CD14-positive monocyte (primary cell): ENCODE results near the gene PLIN4. TPM values are rescaled to one million over a fixed set of nuclear protein-coding genes. Genes with fewer than 3 reads are reported as not detected.

Source experiments
- DNase-seq, 3 donors: peaks; one replicate each; pipeline ENCODE4 v3.0.0-alpha.2; 2011 to 2022
- H2AFZ ChIP-seq: 2 replicates; pipeline ENCODE4 v1.6.0; 2012; ENCODE audit warnings: mild to moderate bottlenecking, low read depth, low read length, inconsistent platforms; ENCODE audit not compliant: insufficient read depth, poor library complexity, severe bottlenecking
- H3K27ac ChIP-seq, 2 donors: 1 replicate in 1 of 2; 2 replicates in 1 of 2; pipeline ENCODE4 v1.5.1; 2012 to 2013; ENCODE audit warnings: low read length in 2 of 2, control low read depth in 1 of 2, inconsistent platforms in 1 of 2, low read depth in 1 of 2, mild to moderate bottlenecking in 1 of 2
- H3K27me3 ChIP-seq, 2 donors: one replicate each; pipeline versions ENCODE4 v1.6.0 to v1.6.1; 2011 to 2013; ENCODE audit warnings: low read length in 2 of 2; ENCODE audit not compliant: control insufficient read depth in 2 of 2, insufficient read depth in 2 of 2
- H3K36me3 ChIP-seq, 2 donors: replicated peaks in 1 of 2; 1 replicate in 1 of 2; 2 replicates in 1 of 2; pipeline versions ENCODE4 v1.5.1 to v1.6.1; 2012 to 2013; ENCODE audit warnings: low read length in 2 of 2, control low read depth in 1 of 2, inconsistent platforms in 1 of 2, mild to moderate bottlenecking in 1 of 2; ENCODE audit not compliant: insufficient read depth in 2 of 2, control insufficient read depth in 1 of 2
- H3K4me1 ChIP-seq, 2 donors: 1 replicate in 1 of 2; 2 replicates in 1 of 2; pipeline versions ENCODE4 v1.5.1 to v1.6.1; 2012 to 2013; ENCODE audit warnings: low read length in 2 of 2, control low read depth in 1 of 2, inconsistent platforms in 1 of 2, mild to moderate bottlenecking in 1 of 2, moderate library complexity in 1 of 2; ENCODE audit not compliant: insufficient read depth in 2 of 2, control insufficient read depth in 1 of 2
- H3K4me2 ChIP-seq: replicated peaks from 2 replicates; pipeline ENCODE3; 2012; ENCODE audit warnings: low read length, moderate library complexity, mild to moderate bottlenecking; ENCODE audit not compliant: poor library complexity, severe bottlenecking; ENCODE audit errors: extremely low read depth
- H3K4me3 ChIP-seq, 3 experiments: fragments of 200-600 bp in 1 of 3; sonication (generic) in 1 of 3; replicated peaks in 1 of 3; 1 replicate in 2 of 3; 2 replicates in 1 of 3; pipeline ENCODE4 v1.5.1; 2011 to 2013; ENCODE audit warnings: low read length in 3 of 3, mild to moderate bottlenecking in 3 of 3, control low read depth in 2 of 3, low read depth in 2 of 3, inconsistent platforms in 1 of 3, moderate library complexity in 1 of 3
- H3K79me2 ChIP-seq: 2 replicates; pipeline ENCODE4 v1.6.0; 2012; ENCODE audit warnings: mild to moderate bottlenecking, control low read depth, inconsistent platforms, low read length, moderate library complexity; ENCODE audit not compliant: insufficient read depth
- H3K9ac ChIP-seq: 2 replicates; pipeline ENCODE4 v1.6.0; 2017; ENCODE audit warnings: low read length, mild to moderate bottlenecking; ENCODE audit not compliant: insufficient read depth, poor library complexity, severe bottlenecking
- H3K9me3 ChIP-seq, 2 donors: replicated peaks in 1 of 2; 1 replicate in 1 of 2; 2 replicates in 1 of 2; pipeline versions ENCODE4 v1.5.1 to v1.6.1; 2012 to 2013; ENCODE audit warnings: low read length in 2 of 2, control low read depth in 1 of 2; ENCODE audit not compliant: control insufficient read depth in 1 of 2, insufficient read depth in 1 of 2
- H4K20me1 ChIP-seq: 2 replicates; pipeline ENCODE4 v1.6.0; 2012; ENCODE audit warnings: mild to moderate bottlenecking, low read length, control low read depth, moderate library complexity; ENCODE audit not compliant: insufficient read depth
- H3K27ac Mint-ChIP-seq, 7 donors: one replicate each; pipeline ENCODE4 v1.8.0; 2020; ENCODE audit warnings: mild to moderate bottlenecking in 7 of 7, mixed read lengths in 7 of 7, moderate library complexity in 6 of 7, inconsistent platforms in 2 of 7
- H3K27me3 Mint-ChIP-seq, 3 donors: one replicate each; pipeline ENCODE4 v1.8.0; 2021 to 2022; ENCODE audit warnings: low read depth in 3 of 3, mild to moderate bottlenecking in 3 of 3, mixed read lengths in 3 of 3, moderate library complexity in 3 of 3, inconsistent platforms in 1 of 3
- H3K36me3 Mint-ChIP-seq, 2 donors: one replicate each; pipeline ENCODE4 v1.8.0; 2020; ENCODE audit warnings: mixed read lengths in 2 of 2, inconsistent platforms in 1 of 2, mild to moderate bottlenecking in 1 of 2
- H3K4me1 Mint-ChIP-seq: one replicate; pipeline ENCODE4 v1.8.0; 2020; ENCODE audit warnings: mild to moderate bottlenecking, mixed read lengths
- H3K4me3 Mint-ChIP-seq, 2 donors: one replicate each; pipeline ENCODE4 v1.8.0; 2020; ENCODE audit warnings: mild to moderate bottlenecking in 2 of 2, mixed read lengths in 2 of 2, moderate library complexity in 1 of 2
- H3K9me3 Mint-ChIP-seq, 7 donors: one replicate each; pipeline ENCODE4 v1.8.0; 2020 to 2022; ENCODE audit warnings: mixed read lengths in 7 of 7, mild to moderate bottlenecking in 6 of 7, moderate library complexity in 6 of 7, inconsistent platforms in 2 of 7
- CTCF ChIP-seq: fragments of 200-600 bp; IDR thresholded peaks from one replicate; pipeline ENCODE4 v1.8.0; 2022; ENCODE audit warnings: antibody characterized with exemption, mild to moderate bottlenecking
- WGBS: methylation state at CpG from one replicate; pipeline ENCODE4 v1.1.5; 2013; ENCODE audit warnings: missing lambda C conversion rate; ENCODE audit not compliant: insufficient coverage; 5-methylcytosine and 5-hydroxymethylcytosine counted together
- intact Hi-C, 2 donors: fragments of 100-400 bp; cut with micrococcal nuclease; formaldehyde crosslinking; loops; one replicate each; pipeline versions ENCODE4 v1.15.0 to v1.15.1; 2023
- polyA plus RNA-seq, 3 donors: library from polyadenylated mRNA; depleted of rRNA in 1 of 3; unstranded in 2 of 3; stranded (reverse) in 1 of 3; fragments of 300-500 nt in 2 of 3; fragments of >200 nt in 1 of 3; fragmentation: Illumina TruSeq in 2 of 3; gene quantifications; 1 replicate in 2 of 3; 2 replicates in 1 of 3; pipeline ENCODE4 v1.2.3, GENCODE V29; 2012 to 2021

Gene PLIN4
- polyA plus RNA-seq, 3 donors = 0.05 to 0.19 TPM; not detected in 1

DNA sequence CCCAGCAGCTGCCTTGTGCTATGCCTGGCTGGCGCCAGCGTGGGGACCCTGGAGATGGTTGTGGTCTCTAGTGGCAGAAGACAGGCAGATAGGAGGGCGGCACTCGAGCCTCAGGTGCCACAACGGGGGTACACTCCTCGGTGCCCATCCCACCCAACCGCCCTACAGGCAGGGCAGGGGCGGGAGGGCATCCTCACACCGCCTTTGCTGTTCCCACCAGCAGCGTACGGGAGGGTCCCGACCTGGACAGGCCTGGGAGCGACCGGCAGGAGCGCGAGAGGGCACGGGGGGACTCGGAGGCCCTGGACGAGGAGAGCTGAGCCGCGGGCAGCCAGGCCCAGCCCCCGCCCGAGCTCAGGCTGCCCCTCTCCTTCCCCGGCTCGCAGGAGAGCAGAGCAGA, 16.6 kb downstream of the PLIN4 start:
- H3K27me3 ChIP-seq = no peaks in the 10 kb centered on the region
- peaks cover 49 to 53% of the 10 kb centered on the region in 2 donors for H3K36me3 Mint-ChIP-seq
- DNase-seq = no peak
- H2AFZ ChIP-seq = no peak overlapping the region
- WGBS = 98% methylated on average over 16 of the region's 25 CpGs
- no peak for TF ChIP-seq CTCF
- intact Hi-C loops = no loop called here
- H3K9ac ChIP-seq = no peak overlapping the region
- no peak overlapping the region for H3K4me2 ChIP-seq
- no peak overlapping the region for H3K4me3 Mint-ChIP-seq
- no peak overlapping the region for H3K4me3 ChIP-seq
- no peaks in the 10 kb centered on the region for H3K9me3 ChIP-seq
- no peaks in the 10 kb centered on the region for H3K27me3 Mint-ChIP-seq
- peaks cover 55 to 56% of the 10 kb centered on the region in 2 donors for H3K36me3 ChIP-seq
- H3K27ac Mint-ChIP-seq = no peak overlapping the region
- H3K27ac ChIP-seq = no peak overlapping the region
- no peaks in the 10 kb centered on the region for H3K79me2 ChIP-seq
- H4K20me1 ChIP-seq = no peaks in the 10 kb centered on the region
- H3K4me1 ChIP-seq = peaks cover 0 to 5% of the 10 kb centered on the region in 2 donors
- H3K4me1 Mint-ChIP-seq = peaks cover 6% of the 10 kb centered on the region
- H3K9me3 Mint-ChIP-seq = no peaks in the 10 kb centered on the region

DNA sequence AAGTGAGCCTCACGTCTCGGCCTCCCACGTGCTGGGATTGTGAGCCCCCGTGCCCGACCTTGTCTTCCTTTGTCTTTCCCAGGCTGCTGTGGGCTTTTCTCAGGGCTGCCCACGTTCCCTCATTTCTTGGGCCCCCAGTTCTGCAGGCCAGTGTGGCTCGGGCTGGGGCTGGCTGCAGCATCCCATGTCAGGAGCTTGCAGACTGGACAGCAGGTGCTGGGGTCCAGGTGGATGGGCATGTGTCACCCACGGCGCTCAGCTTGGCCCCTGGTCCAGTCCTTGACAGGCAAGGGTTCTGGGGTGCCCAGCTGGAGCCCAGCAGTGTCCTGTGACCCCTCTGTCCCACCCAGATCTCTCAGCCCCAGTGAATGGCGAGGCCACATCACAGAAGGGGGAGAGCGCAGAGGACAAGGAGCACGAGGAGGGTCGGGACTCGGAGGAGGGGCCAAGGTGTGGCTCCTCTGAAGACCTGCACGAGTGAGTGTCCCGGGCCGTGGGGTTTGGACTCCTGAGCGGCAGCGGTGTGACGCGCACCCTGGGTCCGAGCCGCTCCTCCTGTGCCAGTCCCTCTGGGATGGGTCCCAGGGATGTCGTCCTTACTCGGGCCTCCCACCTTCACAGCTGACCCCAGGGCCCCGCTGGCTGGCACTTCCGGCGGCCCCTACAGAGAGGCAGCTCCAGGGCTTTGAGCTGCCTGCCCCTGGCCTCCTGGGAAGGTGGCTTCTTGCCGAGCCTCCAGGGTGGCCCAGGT, 17.3 kb downstream of the PLIN4 start:
- Mint-ChIP-seq H3K27ac (peak overlapping the region in 1 of 7 donors; percentile 40), H3K27me3 (no peaks in the 10 kb centered on the region), H3K9me3 (no peaks in the 10 kb centered on the region), H3K4me3 (no peak overlapping the region), H3K4me1 (no peaks in the 10 kb centered on the region), H3K36me3 (peaks cover 45 to 47% of the 10 kb centered on the region in 2 donors)
- Histone ChIP-seq H3K4me1 (no peaks in the 10 kb centered on the region), H3K79me2 (no peaks in the 10 kb centered on the region), H3K36me3 (peaks cover 61 to 63% of the 10 kb centered on the region in 2 donors), H2AFZ (no peak overlapping the region), H3K27ac (no peak overlapping the region), H4K20me1 (no peaks in the 10 kb centered on the region), H3K4me3 (no peak overlapping the region), H3K4me2 (no peak overlapping the region), H3K9me3 (no peaks in the 10 kb centered on the region), H3K27me3 (no peaks in the 10 kb centered on the region), H3K9ac (no peak overlapping the region)
- DNase-seq = no peak
- intact Hi-C loops = no loop called here
- no peak for TF ChIP-seq CTCF
- 96% methylated on average over 28 of the region's 29 CpGs for WGBS
